Heart left ventricle (tissue), 16 donors: ENCODE data around the gene CACNA2D3. TPM values are rescaled to one million over a fixed set of nuclear protein-coding genes. Genes with fewer than 3 reads are reported as not detected.

Source experiments
- ATAC-seq, 4 donors: fragments of 200-7000 bp; cut with Tn5 transposase; one replicate each; pipeline ENCODE4 v1.9.1; 2020 to 2022; ENCODE audit warnings: moderate library complexity in 4 of 4, mild to moderate bottlenecking in 3 of 4, moderate number of reproducible peaks in 1 of 4
- DNase-seq, 5 donors: peaks; one replicate each; pipeline ENCODE4 v3.0.0-alpha.2; 2020
- H3K27ac ChIP-seq, 12 donors: fragments of 200-600 bp; sonication (generic) in 4 of 12; one replicate each; pipeline versions ENCODE4 v1.5.0 to v1.8.0; 2016 to 2022; ENCODE audit warnings: mild to moderate bottlenecking in 2 of 12
- H3K27me3 ChIP-seq, 9 donors: fragments of 200-600 bp; sonication (generic) in 2 of 9; one replicate each; pipeline versions ENCODE4 v1.5.1 to v1.8.0; 2016 to 2022; ENCODE audit warnings: mild to moderate bottlenecking in 3 of 9
- H3K36me3 ChIP-seq, 9 donors: fragments of 200-600 bp; sonication (generic) in 2 of 9; one replicate each; pipeline versions ENCODE4 v1.5.0 to v1.8.0; 2018 to 2022; ENCODE audit warnings: mild to moderate bottlenecking in 2 of 9
- H3K4me1 ChIP-seq, 12 donors: fragments of 200-600 bp; sonication (generic) in 4 of 12; one replicate each; pipeline versions ENCODE4 v1.5.0 to v1.8.0; 2016 to 2022; ENCODE audit warnings: mild to moderate bottlenecking in 3 of 12
- H3K4me3 ChIP-seq, 12 donors: fragments of 200-600 bp; sonication (generic) in 4 of 12; one replicate each; pipeline versions ENCODE4 v1.5.0 to v1.8.0; 2017 to 2022; ENCODE audit warnings: mild to moderate bottlenecking in 9 of 12, moderate library complexity in 4 of 12
- H3K9me3 ChIP-seq, 12 donors: fragments of 200-600 bp; sonication (generic) in 4 of 12; one replicate each; pipeline versions ENCODE4 v1.5.0 to v1.8.0; 2016 to 2022; ENCODE audit warnings: mild to moderate bottlenecking in 1 of 12
- POLR2A ChIP-seq, 2 donors: fragments of 450-650 bp; IDR thresholded peaks; one replicate each; pipeline ENCODE4 v1.6.1; 2017; ENCODE audit warnings: antibody characterized with exemption in 2 of 2, mild to moderate bottlenecking in 2 of 2, moderate library complexity in 2 of 2
- WGBS, 4 donors: extraction: QIAGEN DNeasy Blood & Tissue Kit in 2 of 4; methylation state at CpG; one replicate each; pipeline versions ENCODE4 v1.1.5 to v1.1.7; 2013 to 2018; 5-methylcytosine and 5-hydroxymethylcytosine counted together
- intact Hi-C, 10 donors: fragments of 100-400 bp; cut with DNase I; formaldehyde crosslinking; loops; one replicate each; pipeline versions ENCODE4 v1.11.1 to v1.14.2; 2022
- polyA plus RNA-seq, 2 donors: library from polyadenylated mRNA; stranded (reverse); fragments of 200-250 nt; gene quantifications; one replicate each; pipeline ENCODE4 v1.2.3, GENCODE V29; 2013
- total RNA-seq, 9 donors: library from RNA; depleted of rRNA in 2 of 9; stranded (reverse); fragments of >200 nt in 2 of 9; fragmentation: NEBNext Ultra II Directional in 3 of 9; extraction: Animal tissue kit (Norgen Biotek cat#: 25700) in 3 of 9; gene quantifications; one replicate each; pipeline versions ENCODE4 v1.1.0 to v1.2.4, GENCODE V29; 2016 to 2023
- TF ChIP-seq, protein P1 (sequence below), 12 donors: fragments of 200-600 bp; sonication (generic) in 4 of 12; IDR thresholded peaks; one replicate each; pipeline versions ENCODE4 v1.5.0 to v1.8.0; 2018 to 2022; ENCODE audit warnings: antibody characterized with exemption in 12 of 12, mild to moderate bottlenecking in 5 of 12
- donor health status: ischemic (EF 13 %, LVEDD 7.1; RV severe dilation, severe dysfunction).
- donor health status: healthy with polysubstance abuse.
- donor health status: DM: no; HTN: yes; CAD: no.
- donor health status: DM: no; HTN: no; CAD: no.
- donor health status: ischemic (EF 25% LVEDD 6.9; RV normal size, moderate dysfunction).
- donor health status: ischemic (EF 25% LVEDD 5.7; RV mildly dilated, moderate dysfunction).
- donor health status: healthy.
- donor health status: DM: yes; HTN: yes; CAD: no.
- donor health status: ischemic (EF 35%, LVEDD 5.7; RV mildly dilated, moderate dysfunction).
- donor health status: nonischemic (EF 11% LVEDD 7.7; RV severe dilation, severe dysfunction).
- donor health status: DM: yes; HTN: yes; CAD: no.
- donor health status: PGD.
- donor health status: ischemic (EF 29% LVEDD 5.4; RV normal size, mild dysfunction).
- donor health status: nonischemic (EF 23%, LVEDD 6.1; RV moderate dilation, normal function).

The CACNA2D3 gene
- total and polyA plus RNA-seq, 11 donors: 0.17 to 25.1 (median 12.8) TPM

DNA sequence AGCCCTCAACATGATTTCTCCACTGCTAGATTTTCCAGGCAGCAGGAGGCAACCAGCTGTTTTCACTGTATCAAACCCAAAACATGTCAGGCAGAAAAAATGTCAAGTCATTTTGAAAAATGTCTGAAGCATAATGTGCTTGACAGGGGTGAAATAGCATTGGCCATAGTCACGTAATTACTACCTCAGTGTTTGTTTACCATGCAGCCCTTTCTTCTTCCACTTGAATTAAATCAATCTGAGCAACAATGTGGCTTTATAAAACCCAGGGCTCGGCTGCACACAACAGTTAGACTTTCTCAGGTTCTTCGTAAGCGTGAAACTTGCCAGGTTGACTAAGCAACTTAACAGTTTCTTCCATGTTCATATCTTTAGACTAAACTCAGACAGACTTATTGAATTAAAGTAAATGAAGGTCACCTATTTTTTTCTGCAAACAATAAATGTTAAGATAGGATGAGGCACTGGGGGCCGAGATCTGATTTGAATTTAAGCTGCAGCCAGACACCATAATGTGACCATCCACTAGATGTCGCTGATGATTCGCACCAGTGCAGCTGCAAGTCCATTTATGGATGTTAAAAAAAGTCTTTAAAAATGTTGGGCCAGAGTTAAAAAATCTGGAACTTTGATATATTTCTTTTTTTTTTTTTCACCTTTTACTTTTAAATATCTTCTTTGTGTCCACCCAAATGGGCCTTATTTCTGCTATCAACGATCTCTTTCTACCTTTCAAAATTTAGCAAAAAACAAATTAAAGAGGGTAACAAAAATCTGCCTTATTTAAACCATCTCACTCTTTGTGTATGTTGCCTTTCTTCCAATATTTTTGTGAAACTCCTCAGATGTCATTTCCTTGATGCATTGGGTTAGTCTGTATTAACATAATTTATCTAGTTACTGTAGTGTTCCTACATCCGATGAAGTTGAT lies 305.9 kb downstream of the CACNA2D3 start:
- Histone ChIP-seq H3K36me3 (no peaks in the 10 kb centered on the region), H3K27ac (no peak overlapping the region), H3K4me3 (peak overlapping the region in 1 of 12 donors; percentile 17), H3K27me3 (peaks cover 0 to 2% (median 0%) of the 10 kb centered on the region in 9 donors), H3K9me3 (no peaks in the 10 kb centered on the region), H3K4me1 (peaks cover 0 to 6% (median 0%) of the 10 kb centered on the region in 12 donors)
- ATAC-seq (peak in 1 of 4 donors; percentile 52), DNase-seq (peak in 4 of 5 donors; percentile 32 to 44 (median 39))
- intact Hi-C loops: loop anchor here in 7 of 10 donors (5.0 to 10.0 kb wide), 6 partner anchors 427 to 1827 kb away; no protein-coding TSS in a partner anchor
- TF ChIP-seq, protein P1, sequence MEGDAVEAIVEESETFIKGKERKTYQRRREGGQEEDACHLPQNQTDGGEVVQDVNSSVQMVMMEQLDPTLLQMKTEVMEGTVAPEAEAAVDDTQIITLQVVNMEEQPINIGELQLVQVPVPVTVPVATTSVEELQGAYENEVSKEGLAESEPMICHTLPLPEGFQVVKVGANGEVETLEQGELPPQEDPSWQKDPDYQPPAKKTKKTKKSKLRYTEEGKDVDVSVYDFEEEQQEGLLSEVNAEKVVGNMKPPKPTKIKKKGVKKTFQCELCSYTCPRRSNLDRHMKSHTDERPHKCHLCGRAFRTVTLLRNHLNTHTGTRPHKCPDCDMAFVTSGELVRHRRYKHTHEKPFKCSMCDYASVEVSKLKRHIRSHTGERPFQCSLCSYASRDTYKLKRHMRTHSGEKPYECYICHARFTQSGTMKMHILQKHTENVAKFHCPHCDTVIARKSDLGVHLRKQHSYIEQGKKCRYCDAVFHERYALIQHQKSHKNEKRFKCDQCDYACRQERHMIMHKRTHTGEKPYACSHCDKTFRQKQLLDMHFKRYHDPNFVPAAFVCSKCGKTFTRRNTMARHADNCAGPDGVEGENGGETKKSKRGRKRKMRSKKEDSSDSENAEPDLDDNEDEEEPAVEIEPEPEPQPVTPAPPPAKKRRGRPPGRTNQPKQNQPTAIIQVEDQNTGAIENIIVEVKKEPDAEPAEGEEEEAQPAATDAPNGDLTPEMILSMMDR (IDR thresholded peaks at IDR 0.05): peak; percentile 68 to 89 (median 76)
- no peak for TF ChIP-seq POLR2A (IDR thresholded peaks at IDR 0.05)
- WGBS, 4 donors: 41 to 46% (median 42%) methylated on average over 9 of the region's 9 CpGs

DNA sequence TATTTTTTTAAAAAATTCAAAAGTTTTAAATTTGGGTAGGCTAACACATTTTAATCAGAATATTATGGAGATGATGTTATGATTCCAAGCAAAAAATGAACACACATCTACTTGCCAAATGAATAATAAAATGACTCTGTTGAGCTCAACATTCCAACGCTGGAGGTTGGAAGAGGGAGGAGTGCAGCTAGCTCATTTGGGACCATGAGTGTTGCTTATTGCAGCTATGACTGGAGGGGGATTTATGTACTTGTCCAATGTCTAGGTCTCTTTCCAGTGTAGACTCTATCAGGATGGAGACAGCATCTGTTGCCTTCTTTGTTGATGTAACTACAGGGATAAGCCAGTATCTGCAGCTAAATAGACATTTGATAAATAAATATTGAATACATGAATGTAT lies 310.6 kb downstream of the CACNA2D3 start:
- no peak for TF ChIP-seq POLR2A (IDR thresholded peaks at IDR 0.05)
- TF ChIP-seq, protein P1 (IDR thresholded peaks at IDR 0.05): no peak
- WGBS, 4 donors: 71 to 81% (median 73%) methylated on average over 1 of the region's 1 CpG
- H3K4me3 ChIP-seq: no peak overlapping the region
- H3K4me1 ChIP-seq: peaks cover 0 to 2% (median 0%) of the 10 kb centered on the region in 12 donors
- H3K9me3 ChIP-seq: no peaks in the 10 kb centered on the region
- H3K27ac ChIP-seq: no peak overlapping the region
- no peak for ATAC-seq
- H3K27me3 ChIP-seq: peaks cover 0 to 2% (median 0%) of the 10 kb centered on the region in 9 donors
- intact Hi-C loops: loop anchor here in 1 of 10 donors (10.0 kb wide), 1 partner anchor 742 kb away; no protein-coding TSS in a partner anchor
- DNase-seq: no peak
- H3K36me3 ChIP-seq: no peaks in the 10 kb centered on the region

DNA sequence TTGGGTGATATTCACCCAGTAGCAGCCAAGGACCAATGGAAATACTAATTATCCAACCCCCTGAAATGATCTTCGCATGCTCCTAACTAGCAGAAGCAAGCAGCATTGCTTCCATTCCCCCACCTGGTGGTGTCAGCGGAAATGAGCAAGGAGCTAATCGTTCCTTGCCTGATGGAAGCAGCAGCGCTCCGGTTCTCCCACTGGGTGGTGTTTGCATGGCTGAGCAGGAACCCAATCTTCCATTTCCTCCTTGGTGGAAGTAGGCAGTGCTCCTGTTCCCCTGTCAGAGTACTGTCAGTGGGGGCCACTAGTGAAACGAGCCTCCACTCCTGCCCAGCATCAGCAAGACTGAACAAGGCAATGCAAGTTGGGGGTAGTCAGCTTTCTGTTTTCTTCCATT lies 311.5 kb downstream of the CACNA2D3 start:
- no peak for DNase-seq
- TF ChIP-seq POLR2A (IDR thresholded peaks at IDR 0.05): no peak
- Histone ChIP-seq H3K27me3 (peaks cover 0 to 2% (median 0%) of the 10 kb centered on the region in 9 donors), H3K27ac (no peak overlapping the region), H3K36me3 (no peaks in the 10 kb centered on the region), H3K4me3 (no peak overlapping the region), H3K9me3 (no peaks in the 10 kb centered on the region), H3K4me1 (no peaks in the 10 kb centered on the region)
- 28 to 44% (median 34%) methylated on average over 6 of the region's 6 CpGs for WGBS, 4 donors
- ATAC-seq: no peak
- intact Hi-C loops: loop anchor here in 1 of 10 donors (10.0 kb wide), 1 partner anchor 741 kb away; no protein-coding TSS in a partner anchor

DNA sequence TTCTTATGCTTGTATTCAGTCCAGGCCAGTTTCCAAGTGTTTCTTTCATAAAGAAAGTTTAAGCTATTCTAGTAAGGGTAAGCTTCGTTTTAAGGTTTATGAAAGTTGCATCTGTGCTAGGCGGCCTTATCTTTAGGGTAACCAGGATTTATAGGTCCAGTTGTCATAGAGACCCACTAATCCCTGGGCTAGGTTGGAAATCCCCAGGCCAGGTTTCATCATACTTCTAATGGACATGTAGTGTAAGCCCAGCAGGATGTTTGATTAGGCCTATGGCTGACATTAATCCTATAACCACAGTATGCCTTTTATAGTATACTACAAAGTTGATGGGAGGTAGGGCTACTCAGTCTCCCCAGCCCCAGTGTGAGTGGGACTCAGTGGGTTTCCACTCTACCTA lies 312.4 kb downstream of the CACNA2D3 start:
- Histone ChIP-seq H3K4me3 (no peak overlapping the region), H3K27ac (no peak overlapping the region), H3K27me3 (peaks cover 0 to 2% (median 0%) of the 10 kb centered on the region in 9 donors), H3K9me3 (no peaks in the 10 kb centered on the region), H3K4me1 (no peaks in the 10 kb centered on the region), H3K36me3 (no peaks in the 10 kb centered on the region)
- DNase-seq (no peak), ATAC-seq (no peak)
- intact Hi-C loops: loop anchor here in 1 of 10 donors (10.0 kb wide), 1 partner anchor 740 kb away; no protein-coding TSS in a partner anchor
- TF ChIP-seq POLR2A (IDR thresholded peaks at IDR 0.05): no peak
- TF ChIP-seq, protein P1 (IDR thresholded peaks at IDR 0.05): no peak
- 79 to 97% (median 89%) methylated on average over 2 of the region's 2 CpGs for WGBS, 4 donors
